WTC11 (cell line): ENCODE data around the gene ZNF710. TPM values are rescaled to one million over a fixed set of nuclear protein-coding genes. Genes with fewer than 3 reads are reported as not detected.

Experiments used
- ATAC-seq: fragments of 200-7000 bp; cut with Tn5 transposase; 2 replicates; pipeline ENCODE4 v1.10.0; 2021; ENCODE audit warnings: mild to moderate bottlenecking, moderate library complexity
- CTCF ChIA-PET: fragments of 300-600 bp; sonication (Branson Sonifier 250); formaldehyde crosslinking; loops from one replicate; lab custom pipeline; 2021; ENCODE audit warnings: antibody characterized with exemption; lab: Charles Lee
- POLR2A ChIA-PET: fragments of 350-600 bp; sonication (Branson Sonifier 250); formaldehyde crosslinking; loops from one replicate; lab custom pipeline; 2021; ENCODE audit warnings: antibody characterized with exemption; lab: Charles Lee
- DNase-seq: peaks from one replicate; pipeline ENCODE4 v3.0.0; 2021; ENCODE audit warnings: low spot score
- H3K27ac Mint-ChIP-seq: 2 replicates; pipeline ENCODE4 v1.8.0; 2021; ENCODE audit warnings: mixed read lengths
- H3K27me3 Mint-ChIP-seq: 2 replicates; pipeline ENCODE4 v1.8.0; 2021; ENCODE audit warnings: low read depth, mild to moderate bottlenecking, moderate library complexity, mixed read lengths
- H3K36me3 Mint-ChIP-seq: 2 replicates; pipeline ENCODE4 v1.8.0; 2021; ENCODE audit warnings: mixed read lengths
- H3K4me1 Mint-ChIP-seq: 2 replicates; pipeline ENCODE4 v1.8.0; 2022; ENCODE audit warnings: mixed read lengths
- H3K4me3 Mint-ChIP-seq: 2 replicates; pipeline ENCODE4 v1.8.0; 2021; ENCODE audit warnings: mild to moderate bottlenecking, moderate library complexity, mixed read lengths
- H3K9me3 Mint-ChIP-seq: 2 replicates; pipeline ENCODE4 v1.8.0; 2021; ENCODE audit warnings: mixed read lengths
- EMX1 ChIP-seq: fragments of 250-450 bp; sonication (Bioruptor Pico); IDR thresholded peaks from 2 replicates; pipeline ENCODE4 v1.8.0; 2021; ENCODE audit warnings: mild to moderate bottlenecking
- FOXK1 ChIP-seq: sonication (generic); formaldehyde crosslinking; IDR thresholded peaks from 2 replicates; pipeline ENCODE4 v1.8.0; 2022; ENCODE audit warnings: mild to moderate bottlenecking, moderate library complexity, missing genetic modification reagents
- IRF2 ChIP-seq: sonication (generic); formaldehyde crosslinking; IDR thresholded peaks from 2 replicates; pipeline ENCODE4 v1.8.0; 2022; ENCODE audit warnings: low read depth, missing genetic modification reagents, borderline replicate concordance
- NFATC4 ChIP-seq: fragments of 250-450 bp; sonication (Bioruptor Pico); IDR thresholded peaks from 2 replicates; pipeline ENCODE4 v1.9.0; 2021; ENCODE audit warnings: mild to moderate bottlenecking
- ZBTB21 ChIP-seq: sonication (generic); formaldehyde crosslinking; IDR thresholded peaks from 2 replicates; pipeline ENCODE4 v1.8.1; 2023; ENCODE audit warnings: mild to moderate bottlenecking, missing genetic modification reagents, borderline replicate concordance
- ZNF121 ChIP-seq: sonication (generic); formaldehyde crosslinking; IDR thresholded peaks from 2 replicates; pipeline ENCODE4 v1.8.0; 2023; ENCODE audit warnings: missing genetic modification reagents
- ZNF263 ChIP-seq: sonication (generic); formaldehyde crosslinking; IDR thresholded peaks from 2 replicates; pipeline ENCODE4 v1.8.1; 2022; ENCODE audit warnings: low read depth, mild to moderate bottlenecking, moderate library complexity, missing genetic modification reagents
- total RNA-seq: library from RNA; stranded (reverse); gene quantifications from 3 replicates; pipeline ENCODE4 v1.2.3, GENCODE V29; 2021
- TF ChIP-seq, protein P1 (sequence below): sonication (generic); formaldehyde crosslinking; IDR thresholded peaks from 2 replicates; pipeline ENCODE4 v1.8.0; 2023; ENCODE audit warnings: missing genetic modification reagents, mild to moderate bottlenecking, borderline replicate concordance
- TF ChIP-seq, protein P2 (sequence below): sonication (generic); formaldehyde crosslinking; IDR thresholded peaks from 2 replicates; pipeline ENCODE4 v1.8.1; 2022; ENCODE audit warnings: mild to moderate bottlenecking, moderate library complexity, missing genetic modification reagents
- TF ChIP-seq, protein P3 (sequence below): fragments of 250-450 bp; sonication (Bioruptor Pico); IDR thresholded peaks from 2 replicates; pipeline ENCODE4 v1.9.0; 2021; ENCODE audit warnings: mild to moderate bottlenecking
- TF ChIP-seq, protein P4 (sequence below): sonication (generic); formaldehyde crosslinking; IDR thresholded peaks from 2 replicates; pipeline ENCODE4 v1.8.1; 2023; ENCODE audit warnings: mild to moderate bottlenecking, missing genetic modification reagents
- TF ChIP-seq, protein P5 (sequence below): sonication (generic); formaldehyde crosslinking; IDR thresholded peaks from 2 replicates; pipeline ENCODE4 v1.8.0; 2022; ENCODE audit warnings: mild to moderate bottlenecking, missing genetic modification reagents
- TF ChIP-seq, protein P6 (sequence below): fragments of 250-450 bp; sonication (Bioruptor Pico); IDR thresholded peaks from 2 replicates; pipeline ENCODE4 v1.8.0; 2021; ENCODE audit warnings: mild to moderate bottlenecking
- TF ChIP-seq, protein P7 (sequence below): sonication (generic); formaldehyde crosslinking; IDR thresholded peaks from 2 replicates; pipeline ENCODE4 v1.8.0; 2022; ENCODE audit warnings: missing genetic modification reagents

Gene ZNF710
- total RNA-seq, 1 experiment from 2014 or later: 25.9 TPM

DNA sequence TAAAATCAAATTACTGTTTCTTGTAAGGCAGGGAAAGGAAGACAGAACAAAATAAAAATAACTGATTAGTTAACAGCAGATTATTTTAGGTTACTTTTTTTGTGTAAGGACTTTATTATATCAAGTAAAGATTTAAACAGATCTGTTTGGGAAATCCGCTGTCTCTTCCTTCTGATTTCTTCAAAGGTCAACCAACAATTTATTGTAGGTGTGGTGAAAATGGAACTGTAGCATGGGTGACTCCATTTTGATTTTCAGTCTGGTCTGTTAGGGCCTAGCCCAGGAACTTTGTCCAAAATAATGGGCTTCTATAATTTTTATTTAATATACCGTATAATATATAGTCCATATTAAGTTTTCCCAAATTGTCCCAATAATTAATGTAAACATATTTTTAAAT, 114.7 kb downstream of the ZNF710 start:
- peaks cover 13% of the 10 kb centered on the region for H3K36me3 Mint-ChIP-seq
- ChIA-PET POLR2A (no interaction called here), CTCF (no interaction called here)
- DNase-seq (no peak), ATAC-seq (no peak)
- H3K9me3 Mint-ChIP-seq: peaks cover 20% of the 10 kb centered on the region
- no peak overlapping the region for H3K4me3 Mint-ChIP-seq
- no peak overlapping the region for H3K27ac Mint-ChIP-seq
- peaks cover 6% of the 10 kb centered on the region; the same call in 1 of the 2 replicates for H3K27me3 Mint-ChIP-seq
- TF ChIP-seq, protein P1, sequence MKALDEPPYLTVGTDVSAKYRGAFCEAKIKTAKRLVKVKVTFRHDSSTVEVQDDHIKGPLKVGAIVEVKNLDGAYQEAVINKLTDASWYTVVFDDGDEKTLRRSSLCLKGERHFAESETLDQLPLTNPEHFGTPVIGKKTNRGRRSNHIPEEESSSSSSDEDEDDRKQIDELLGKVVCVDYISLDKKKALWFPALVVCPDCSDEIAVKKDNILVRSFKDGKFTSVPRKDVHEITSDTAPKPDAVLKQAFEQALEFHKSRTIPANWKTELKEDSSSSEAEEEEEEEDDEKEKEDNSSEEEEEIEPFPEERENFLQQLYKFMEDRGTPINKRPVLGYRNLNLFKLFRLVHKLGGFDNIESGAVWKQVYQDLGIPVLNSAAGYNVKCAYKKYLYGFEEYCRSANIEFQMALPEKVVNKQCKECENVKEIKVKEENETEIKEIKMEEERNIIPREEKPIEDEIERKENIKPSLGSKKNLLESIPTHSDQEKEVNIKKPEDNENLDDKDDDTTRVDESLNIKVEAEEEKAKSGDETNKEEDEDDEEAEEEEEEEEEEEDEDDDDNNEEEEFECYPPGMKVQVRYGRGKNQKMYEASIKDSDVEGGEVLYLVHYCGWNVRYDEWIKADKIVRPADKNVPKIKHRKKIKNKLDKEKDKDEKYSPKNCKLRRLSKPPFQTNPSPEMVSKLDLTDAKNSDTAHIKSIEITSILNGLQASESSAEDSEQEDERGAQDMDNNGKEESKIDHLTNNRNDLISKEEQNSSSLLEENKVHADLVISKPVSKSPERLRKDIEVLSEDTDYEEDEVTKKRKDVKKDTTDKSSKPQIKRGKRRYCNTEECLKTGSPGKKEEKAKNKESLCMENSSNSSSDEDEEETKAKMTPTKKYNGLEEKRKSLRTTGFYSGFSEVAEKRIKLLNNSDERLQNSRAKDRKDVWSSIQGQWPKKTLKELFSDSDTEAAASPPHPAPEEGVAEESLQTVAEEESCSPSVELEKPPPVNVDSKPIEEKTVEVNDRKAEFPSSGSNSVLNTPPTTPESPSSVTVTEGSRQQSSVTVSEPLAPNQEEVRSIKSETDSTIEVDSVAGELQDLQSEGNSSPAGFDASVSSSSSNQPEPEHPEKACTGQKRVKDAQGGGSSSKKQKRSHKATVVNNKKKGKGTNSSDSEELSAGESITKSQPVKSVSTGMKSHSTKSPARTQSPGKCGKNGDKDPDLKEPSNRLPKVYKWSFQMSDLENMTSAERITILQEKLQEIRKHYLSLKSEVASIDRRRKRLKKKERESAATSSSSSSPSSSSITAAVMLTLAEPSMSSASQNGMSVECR (CRISPR knock-in tag): no peak
- TF ChIP-seq NFATC4 (CRISPR knock-in tag) (no peak), ZNF121 (no peak)
- TF ChIP-seq, all 79 proteins: peak for 0
- peaks cover 5% of the 10 kb centered on the region for H3K4me1 Mint-ChIP-seq

DNA sequence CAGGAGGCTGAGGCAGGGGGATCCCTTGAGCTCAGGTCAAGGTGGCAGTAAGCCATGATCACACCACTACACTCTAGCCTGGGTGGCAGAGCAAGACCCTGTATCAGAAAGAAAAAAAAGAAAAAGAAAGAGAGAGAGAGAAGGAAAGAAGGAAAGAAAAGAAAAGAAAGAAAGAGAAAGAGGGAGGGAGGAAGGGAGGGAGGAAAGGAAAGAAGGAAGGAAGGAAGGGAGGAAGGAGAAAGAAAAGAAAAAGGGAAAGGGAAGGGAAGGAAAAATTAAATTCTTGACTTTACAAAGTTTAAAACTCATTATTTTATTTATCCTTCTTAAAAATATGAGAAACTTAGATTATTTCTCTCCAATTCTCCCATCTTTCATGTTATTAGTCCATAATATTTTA, 118.2 kb downstream of the ZNF710 start:
- no peak overlapping the region for H3K27ac Mint-ChIP-seq
- H3K4me1 Mint-ChIP-seq: peaks cover 10% of the 10 kb centered on the region
- peaks cover 3% of the 10 kb centered on the region; the same call in 1 of the 2 replicates for H3K27me3 Mint-ChIP-seq
- CTCF ChIA-PET: interaction anchor here (0.7 kb wide), 1 partner anchor 358 kb away, joined by 3 read pairs; no protein-coding TSS in a partner anchor
- no peak overlapping the region for H3K4me3 Mint-ChIP-seq
- DNase-seq (no peak), ATAC-seq (no peak)
- peaks cover 13% of the 10 kb centered on the region for H3K9me3 Mint-ChIP-seq
- POLR2A ChIA-PET: no interaction called here
- peaks cover 6% of the 10 kb centered on the region for H3K36me3 Mint-ChIP-seq
- TF ChIP-seq FOXK1 (CRISPR knock-in tag): no peak
- TF ChIP-seq, protein P2, sequence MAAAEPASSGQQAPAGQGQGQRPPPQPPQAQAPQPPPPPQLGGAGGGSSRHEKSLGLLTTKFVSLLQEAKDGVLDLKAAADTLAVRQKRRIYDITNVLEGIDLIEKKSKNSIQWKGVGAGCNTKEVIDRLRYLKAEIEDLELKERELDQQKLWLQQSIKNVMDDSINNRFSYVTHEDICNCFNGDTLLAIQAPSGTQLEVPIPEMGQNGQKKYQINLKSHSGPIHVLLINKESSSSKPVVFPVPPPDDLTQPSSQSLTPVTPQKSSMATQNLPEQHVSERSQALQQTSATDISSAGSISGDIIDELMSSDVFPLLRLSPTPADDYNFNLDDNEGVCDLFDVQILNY (CRISPR knock-in tag): no peak
- TF ChIP-seq, protein P3, sequence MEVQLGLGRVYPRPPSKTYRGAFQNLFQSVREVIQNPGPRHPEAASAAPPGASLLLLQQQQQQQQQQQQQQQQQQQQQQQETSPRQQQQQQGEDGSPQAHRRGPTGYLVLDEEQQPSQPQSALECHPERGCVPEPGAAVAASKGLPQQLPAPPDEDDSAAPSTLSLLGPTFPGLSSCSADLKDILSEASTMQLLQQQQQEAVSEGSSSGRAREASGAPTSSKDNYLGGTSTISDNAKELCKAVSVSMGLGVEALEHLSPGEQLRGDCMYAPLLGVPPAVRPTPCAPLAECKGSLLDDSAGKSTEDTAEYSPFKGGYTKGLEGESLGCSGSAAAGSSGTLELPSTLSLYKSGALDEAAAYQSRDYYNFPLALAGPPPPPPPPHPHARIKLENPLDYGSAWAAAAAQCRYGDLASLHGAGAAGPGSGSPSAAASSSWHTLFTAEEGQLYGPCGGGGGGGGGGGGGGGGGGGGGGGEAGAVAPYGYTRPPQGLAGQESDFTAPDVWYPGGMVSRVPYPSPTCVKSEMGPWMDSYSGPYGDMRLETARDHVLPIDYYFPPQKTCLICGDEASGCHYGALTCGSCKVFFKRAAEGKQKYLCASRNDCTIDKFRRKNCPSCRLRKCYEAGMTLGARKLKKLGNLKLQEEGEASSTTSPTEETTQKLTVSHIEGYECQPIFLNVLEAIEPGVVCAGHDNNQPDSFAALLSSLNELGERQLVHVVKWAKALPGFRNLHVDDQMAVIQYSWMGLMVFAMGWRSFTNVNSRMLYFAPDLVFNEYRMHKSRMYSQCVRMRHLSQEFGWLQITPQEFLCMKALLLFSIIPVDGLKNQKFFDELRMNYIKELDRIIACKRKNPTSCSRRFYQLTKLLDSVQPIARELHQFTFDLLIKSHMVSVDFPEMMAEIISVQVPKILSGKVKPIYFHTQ: no peak
- TF ChIP-seq ZNF263 (CRISPR knock-in tag): no peak
- TF ChIP-seq ZBTB21 (CRISPR knock-in tag): no peak
- TF ChIP-seq, protein P4, sequence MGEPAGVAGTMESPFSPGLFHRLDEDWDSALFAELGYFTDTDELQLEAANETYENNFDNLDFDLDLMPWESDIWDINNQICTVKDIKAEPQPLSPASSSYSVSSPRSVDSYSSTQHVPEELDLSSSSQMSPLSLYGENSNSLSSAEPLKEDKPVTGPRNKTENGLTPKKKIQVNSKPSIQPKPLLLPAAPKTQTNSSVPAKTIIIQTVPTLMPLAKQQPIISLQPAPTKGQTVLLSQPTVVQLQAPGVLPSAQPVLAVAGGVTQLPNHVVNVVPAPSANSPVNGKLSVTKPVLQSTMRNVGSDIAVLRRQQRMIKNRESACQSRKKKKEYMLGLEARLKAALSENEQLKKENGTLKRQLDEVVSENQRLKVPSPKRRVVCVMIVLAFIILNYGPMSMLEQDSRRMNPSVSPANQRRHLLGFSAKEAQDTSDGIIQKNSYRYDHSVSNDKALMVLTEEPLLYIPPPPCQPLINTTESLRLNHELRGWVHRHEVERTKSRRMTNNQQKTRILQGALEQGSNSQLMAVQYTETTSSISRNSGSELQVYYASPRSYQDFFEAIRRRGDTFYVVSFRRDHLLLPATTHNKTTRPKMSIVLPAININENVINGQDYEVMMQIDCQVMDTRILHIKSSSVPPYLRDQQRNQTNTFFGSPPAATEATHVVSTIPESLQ (CRISPR knock-in tag): no peak
- TF ChIP-seq, protein P5, sequence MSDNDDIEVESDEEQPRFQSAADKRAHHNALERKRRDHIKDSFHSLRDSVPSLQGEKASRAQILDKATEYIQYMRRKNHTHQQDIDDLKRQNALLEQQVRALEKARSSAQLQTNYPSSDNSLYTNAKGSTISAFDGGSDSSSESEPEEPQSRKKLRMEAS: no peak
- TF ChIP-seq, protein P6, sequence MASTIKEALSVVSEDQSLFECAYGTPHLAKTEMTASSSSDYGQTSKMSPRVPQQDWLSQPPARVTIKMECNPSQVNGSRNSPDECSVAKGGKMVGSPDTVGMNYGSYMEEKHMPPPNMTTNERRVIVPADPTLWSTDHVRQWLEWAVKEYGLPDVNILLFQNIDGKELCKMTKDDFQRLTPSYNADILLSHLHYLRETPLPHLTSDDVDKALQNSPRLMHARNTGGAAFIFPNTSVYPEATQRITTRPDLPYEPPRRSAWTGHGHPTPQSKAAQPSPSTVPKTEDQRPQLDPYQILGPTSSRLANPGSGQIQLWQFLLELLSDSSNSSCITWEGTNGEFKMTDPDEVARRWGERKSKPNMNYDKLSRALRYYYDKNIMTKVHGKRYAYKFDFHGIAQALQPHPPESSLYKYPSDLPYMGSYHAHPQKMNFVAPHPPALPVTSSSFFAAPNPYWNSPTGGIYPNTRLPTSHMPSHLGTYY (CRISPR knock-in tag): no peak
- TF ChIP-seq, protein P7, sequence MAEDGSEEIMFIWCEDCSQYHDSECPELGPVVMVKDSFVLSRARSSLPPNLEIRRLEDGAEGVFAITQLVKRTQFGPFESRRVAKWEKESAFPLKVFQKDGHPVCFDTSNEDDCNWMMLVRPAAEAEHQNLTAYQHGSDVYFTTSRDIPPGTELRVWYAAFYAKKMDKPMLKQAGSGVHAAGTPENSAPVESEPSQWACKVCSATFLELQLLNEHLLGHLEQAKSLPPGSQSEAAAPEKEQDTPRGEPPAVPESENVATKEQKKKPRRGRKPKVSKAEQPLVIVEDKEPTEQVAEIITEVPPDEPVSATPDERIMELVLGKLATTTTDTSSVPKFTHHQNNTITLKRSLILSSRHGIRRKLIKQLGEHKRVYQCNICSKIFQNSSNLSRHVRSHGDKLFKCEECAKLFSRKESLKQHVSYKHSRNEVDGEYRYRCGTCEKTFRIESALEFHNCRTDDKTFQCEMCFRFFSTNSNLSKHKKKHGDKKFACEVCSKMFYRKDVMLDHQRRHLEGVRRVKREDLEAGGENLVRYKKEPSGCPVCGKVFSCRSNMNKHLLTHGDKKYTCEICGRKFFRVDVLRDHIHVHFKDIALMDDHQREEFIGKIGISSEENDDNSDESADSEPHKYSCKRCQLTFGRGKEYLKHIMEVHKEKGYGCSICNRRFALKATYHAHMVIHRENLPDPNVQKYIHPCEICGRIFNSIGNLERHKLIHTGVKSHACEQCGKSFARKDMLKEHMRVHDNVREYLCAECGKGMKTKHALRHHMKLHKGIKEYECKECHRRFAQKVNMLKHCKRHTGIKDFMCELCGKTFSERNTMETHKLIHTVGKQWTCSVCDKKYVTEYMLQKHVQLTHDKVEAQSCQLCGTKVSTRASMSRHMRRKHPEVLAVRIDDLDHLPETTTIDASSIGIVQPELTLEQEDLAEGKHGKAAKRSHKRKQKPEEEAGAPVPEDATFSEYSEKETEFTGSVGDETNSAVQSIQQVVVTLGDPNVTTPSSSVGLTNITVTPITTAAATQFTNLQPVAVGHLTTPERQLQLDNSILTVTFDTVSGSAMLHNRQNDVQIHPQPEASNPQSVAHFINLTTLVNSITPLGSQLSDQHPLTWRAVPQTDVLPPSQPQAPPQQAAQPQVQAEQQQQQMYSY (CRISPR knock-in tag): no peak
- TF ChIP-seq, protein P1 (CRISPR knock-in tag): no peak
- TF ChIP-seq IRF2: no peak
- no peak for TF ChIP-seq EMX1 (CRISPR knock-in tag)
